Smooth muscle cell (in vitro differentiated cells): ENCODE data around the gene PTPN1. TPM values are rescaled to one million over a fixed set of nuclear protein-coding genes. Genes with fewer than 3 reads are reported as not detected.

Source experiments
- DNase-seq: peaks from one replicate; lab custom pipeline; 2025; ENCODE audit not compliant: unreplicated experiment; lab: John Stamatoyannopoulos, UW
- H2AFZ ChIP-seq: fragments of 200-600 bp; sonication (generic); 2 replicates; pipeline ENCODE4 v1.6.0; 2016; ENCODE audit warnings: antibody characterized with exemption, low read depth, mild to moderate bottlenecking
- H3F3A ChIP-seq: fragments of 200-600 bp; sonication (generic); 2 replicates; pipeline ENCODE4 v1.6.0; 2017; ENCODE audit warnings: antibody characterized with exemption, low read depth
- H3K27ac ChIP-seq: fragments of 200-600 bp; sonication (generic); 2 replicates; pipeline ENCODE4 v1.5.1; 2016; ENCODE audit warnings: low read depth, mild to moderate bottlenecking
- H3K27me3 ChIP-seq: fragments of 200-600 bp; sonication (generic); 2 replicates; pipeline ENCODE4 v1.6.1; 2016; ENCODE audit warnings: low read depth, mild to moderate bottlenecking
- H3K36me3 ChIP-seq: fragments of 200-600 bp; sonication (generic); 2 replicates; pipeline ENCODE4 v1.5.1; 2016; ENCODE audit warnings: low read depth
- H3K4me1 ChIP-seq: fragments of 200-600 bp; sonication (generic); 2 replicates; pipeline ENCODE4 v1.5.1; 2016; ENCODE audit warnings: low read depth
- H3K4me2 ChIP-seq: fragments of 200-600 bp; sonication (generic); 2 replicates; pipeline ENCODE4 v1.6.0; 2016; ENCODE audit warnings: mild to moderate bottlenecking
- H3K4me3 ChIP-seq: fragments of 200-600 bp; sonication (generic); 2 replicates; pipeline ENCODE4 v1.5.1; 2016; ENCODE audit warnings: mild to moderate bottlenecking
- H3K79me2 ChIP-seq: fragments of 200-600 bp; sonication (generic); 2 replicates; pipeline ENCODE4 v1.6.0; 2016; ENCODE audit warnings: low read depth, mild to moderate bottlenecking
- H3K9ac ChIP-seq: fragments of 200-600 bp; sonication (generic); 2 replicates; pipeline ENCODE4 v1.6.0; 2016; ENCODE audit warnings: low read depth
- H3K9me3 ChIP-seq: fragments of 200-600 bp; sonication (generic); replicated peaks from 2 replicates; pipeline ENCODE4 v1.5.1; 2016; ENCODE audit warnings: low read depth
- H4K20me1 ChIP-seq: fragments of 200-600 bp; sonication (generic); 2 replicates; pipeline ENCODE4 v1.6.0; 2016; ENCODE audit warnings: low read depth
- CTCF ChIP-seq: fragments of 200-600 bp; sonication (generic); IDR thresholded peaks from 2 replicates; pipeline ENCODE4 v1.5.1; 2017; ENCODE audit warnings: borderline replicate concordance, mild to moderate bottlenecking, antibody characterized with exemption; ENCODE audit not compliant: insufficient read depth, poor library complexity, severe bottlenecking
- WGBS: methylation state at CpG from one replicate; pipeline ENCODE4 v1.1.7; 2016; ENCODE audit warnings: low lambda C conversion rate; 5-methylcytosine and 5-hydroxymethylcytosine counted together
- polyA plus RNA-seq: library from polyadenylated mRNA; unstranded; fragments of >200 nt; fragmentation: Nextera tagmentation; extraction: Ambion mirVana; gene quantifications from 2 replicates; pipeline ENCODE4 v1.2.1, GENCODE V29; 2016
- total RNA-seq: library from RNA; depleted of rRNA; stranded (reverse); fragments of >200 nt; gene quantifications from 2 replicates; pipeline ENCODE4 v1.2.3, GENCODE V29; 2014

The PTPN1 gene
- total and polyA plus RNA-seq, 2 experiments from 2014 or later: 16.1 to 28.9 TPM

DNA sequence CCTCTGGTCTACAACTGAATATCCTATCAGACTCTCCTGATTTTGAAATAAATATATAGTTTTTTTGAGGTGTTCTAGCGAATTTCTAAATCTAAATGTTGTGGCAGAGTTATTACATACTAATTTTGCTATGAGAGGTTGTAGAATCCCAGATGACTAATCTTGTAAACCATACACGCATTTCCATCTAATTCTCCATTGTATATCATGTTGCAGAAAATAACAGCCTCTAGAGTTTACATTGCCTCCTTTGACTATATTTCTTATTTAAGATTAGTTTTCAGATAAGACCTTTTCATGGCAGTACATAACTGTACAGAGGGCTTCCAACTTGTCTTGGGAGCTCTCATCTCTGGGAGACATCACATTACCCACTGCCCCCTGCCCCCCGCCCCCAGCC is 22.9 kb downstream of the PTPN1 start:
- H3K4me3 ChIP-seq: no peak overlapping the region
- peaks cover 100% of the 10 kb centered on the region for H4K20me1 ChIP-seq
- H2AFZ ChIP-seq: no peak overlapping the region
- H3K4me2 ChIP-seq: peak overlapping the region; percentile 42
- H3F3A ChIP-seq: peaks cover 6% of the 10 kb centered on the region
- TF ChIP-seq CTCF: no peak
- H3K27ac ChIP-seq: peak overlapping the region; percentile 18
- H3K9me3 ChIP-seq: no peaks in the 10 kb centered on the region
- no peaks in the 10 kb centered on the region for H3K36me3 ChIP-seq
- H3K27me3 ChIP-seq: no peaks in the 10 kb centered on the region
- peaks cover 39% of the 10 kb centered on the region for H3K4me1 ChIP-seq
- H3K9ac ChIP-seq: no peak overlapping the region
- WGBS: 70% methylated on average over 3 of the region's 3 CpGs
- DNase-seq: no peak
- peaks cover 96% of the 10 kb centered on the region for H3K79me2 ChIP-seq

DNA sequence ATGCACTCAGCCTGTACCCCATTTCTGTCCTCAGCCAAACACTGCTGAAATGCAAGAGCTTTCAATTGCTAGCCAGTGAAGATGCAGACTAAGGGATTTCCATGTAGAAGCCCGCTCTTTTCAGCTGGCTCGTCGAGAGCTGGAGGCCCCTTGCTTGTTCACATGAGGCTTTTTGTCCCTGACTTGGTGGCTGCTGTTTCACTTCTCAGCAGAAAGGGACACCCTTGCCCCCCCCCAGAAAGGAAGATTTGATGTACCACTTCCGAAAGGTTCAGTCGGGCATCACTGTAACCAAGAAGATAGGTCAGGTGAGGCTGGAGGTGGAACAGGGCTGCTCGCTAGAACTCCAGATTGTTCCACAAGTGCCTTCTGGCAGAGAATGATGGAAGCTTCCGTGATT is 23.3 kb downstream of the PTPN1 start:
- H3F3A ChIP-seq: peaks cover 6% of the 10 kb centered on the region
- no peak overlapping the region for H3K4me3 ChIP-seq
- TF ChIP-seq CTCF: no peak
- H3K4me1 ChIP-seq: peaks cover 39% of the 10 kb centered on the region
- no peak for DNase-seq
- H3K27ac ChIP-seq: no peak overlapping the region
- H4K20me1 ChIP-seq: peaks cover 100% of the 10 kb centered on the region
- H2AFZ ChIP-seq: no peak overlapping the region
- no peak overlapping the region for H3K9ac ChIP-seq
- H3K4me2 ChIP-seq: peak overlapping the region; percentile 42
- H3K36me3 ChIP-seq: no peaks in the 10 kb centered on the region
- H3K27me3 ChIP-seq: no peaks in the 10 kb centered on the region
- WGBS: 95% methylated on average over 7 of the region's 7 CpGs
- no peaks in the 10 kb centered on the region for H3K9me3 ChIP-seq
- H3K79me2 ChIP-seq: peaks cover 96% of the 10 kb centered on the region

DNA sequence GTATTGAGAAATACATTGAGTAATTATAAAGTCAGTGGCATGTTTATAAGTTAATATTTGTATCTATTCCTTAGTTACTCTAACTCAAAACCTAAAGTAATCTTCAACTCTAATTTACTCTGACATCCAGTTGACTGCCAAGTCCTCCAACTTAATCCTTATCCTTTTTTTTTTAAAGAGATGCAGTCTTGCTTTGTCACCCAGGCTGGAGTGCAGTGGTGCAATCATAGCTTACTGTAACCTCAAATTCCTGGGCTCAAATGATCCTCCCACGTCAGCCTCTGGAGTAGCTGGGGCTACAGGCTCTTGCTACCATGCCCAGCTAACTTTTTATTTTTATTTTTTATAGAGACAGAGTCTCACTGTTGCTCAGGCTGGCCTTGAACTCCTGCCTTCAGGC is 24.4 kb downstream of the PTPN1 start:
- H3K27me3 ChIP-seq: no peaks in the 10 kb centered on the region
- TF ChIP-seq CTCF: no peak
- H3K9me3 ChIP-seq: no peaks in the 10 kb centered on the region
- H3K4me3 ChIP-seq: no peak overlapping the region
- H3K27ac ChIP-seq: peak overlapping the region; percentile 70
- peaks cover 96% of the 10 kb centered on the region for H3K79me2 ChIP-seq
- no peak overlapping the region for H3K9ac ChIP-seq
- DNase-seq: no peak
- H4K20me1 ChIP-seq: peaks cover 100% of the 10 kb centered on the region
- peak overlapping the region; percentile 70 for H3K4me2 ChIP-seq
- WGBS: 8% methylated on average over 1 of the region's 1 CpG
- H3K4me1 ChIP-seq: peaks cover 39% of the 10 kb centered on the region
- peaks cover 6% of the 10 kb centered on the region for H3F3A ChIP-seq
- no peaks in the 10 kb centered on the region for H3K36me3 ChIP-seq
- H2AFZ ChIP-seq: no peak overlapping the region

DNA sequence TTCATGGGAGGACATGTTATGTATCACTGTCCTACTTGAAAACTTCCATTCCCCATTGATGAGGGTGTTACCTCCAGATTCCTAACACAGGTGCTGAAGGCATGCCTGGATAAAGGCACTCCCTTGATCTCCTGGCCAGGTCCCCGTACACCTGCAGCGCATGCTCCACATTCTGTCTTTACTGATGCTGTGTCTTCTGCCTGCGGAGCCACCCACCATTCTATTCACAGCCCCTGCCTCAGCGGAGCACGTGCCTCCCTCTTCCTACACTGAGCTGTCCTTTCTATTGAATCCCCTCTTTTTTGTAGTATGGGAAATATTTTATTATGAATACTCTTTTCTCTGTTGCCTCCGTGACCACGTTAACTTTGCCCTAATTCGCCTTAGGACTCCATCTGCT is 25.0 kb downstream of the PTPN1 start:
- Histone ChIP-seq H3F3A (peaks cover 6% of the 10 kb centered on the region), H4K20me1 (peaks cover 100% of the 10 kb centered on the region), H3K9ac (no peak overlapping the region), H3K9me3 (no peaks in the 10 kb centered on the region), H3K27ac (peak overlapping the region; percentile 70), H3K4me1 (peaks cover 39% of the 10 kb centered on the region), H3K36me3 (no peaks in the 10 kb centered on the region), H3K4me2 (peak overlapping the region; percentile 40), H3K79me2 (peaks cover 96% of the 10 kb centered on the region), H3K27me3 (no peaks in the 10 kb centered on the region), H2AFZ (no peak overlapping the region), H3K4me3 (no peak overlapping the region)
- no peak for DNase-seq
- TF ChIP-seq CTCF: no peak
- 91% methylated on average over 8 of the region's 8 CpGs for WGBS
